HG03460 (cell line): ENCODE measurements around the gene PLCH1.
"Not testable (repeated sequence)": the region's sequence is repeated elsewhere in the genome, so short reads cannot be mapped to it uniquely, and the experiment has no call there.

Experiments used
- ATAC-seq: cut with Tn5 transposase; IDR thresholded peaks from one replicate; pipeline ENCODE4 v1.9.1; 2021; ENCODE audit not compliant: unreplicated experiment

The PLCH1 gene

GRCh38 chr3:155646669-155647068, 98.2 kb downstream of the PLCH1 start:
- no peak for ATAC-seq

- ATAC-seq: no peak
Measured at GRCh38 chr3:155646128-155646527, 98.7 kb downstream of the PLCH1 start.

- ATAC-seq: no peak
Measured at GRCh38 chr3:155643581-155644165, 101.2 kb downstream of the PLCH1 start.

GRCh38 chr3:155641956-155642355, 102.9 kb downstream of the PLCH1 start:
- ATAC-seq: no peak

- no peak for ATAC-seq
Measured at GRCh38 chr3:155640098-155640497, 104.8 kb downstream of the PLCH1 start.

- ATAC-seq: no peak
Measured at GRCh38 chr3:155639462-155640055, 105.3 kb downstream of the PLCH1 start.

GRCh38 chr3:155638461-155638860, 106.4 kb downstream of the PLCH1 start:
- not testable (repeated sequence) for ATAC-seq

GRCh38 chr3:155637567-155637966, 107.3 kb downstream of the PLCH1 start:
- no peak for ATAC-seq

GRCh38 chr3:155635056-155635455, 109.8 kb downstream of the PLCH1 start:
- ATAC-seq: no peak

- ATAC-seq: no peak
Measured at GRCh38 chr3:155634121-155634719, 110.7 kb downstream of the PLCH1 start.

GRCh38 chr3:155631323-155632019, 113.4 kb downstream of the PLCH1 start:
- ATAC-seq: no peak

- no peak for ATAC-seq
Measured at GRCh38 chr3:155629556-155629955, 115.3 kb downstream of the PLCH1 start.

- no peak for ATAC-seq
Measured at GRCh38 chr3:155629056-155629455, 115.8 kb downstream of the PLCH1 start.

- not testable (repeated sequence) for ATAC-seq
Measured at GRCh38 chr3:155622647-155623046, 122.2 kb downstream of the PLCH1 start.

- ATAC-seq: not testable (repeated sequence)
Measured at GRCh38 chr3:155620552-155620951, 124.3 kb downstream of the PLCH1 start.

- ATAC-seq: no peak
Measured at GRCh38 chr3:155619118-155619915, 125.6 kb downstream of the PLCH1 start.

- no peak for ATAC-seq
Measured at GRCh38 chr3:155618543-155618942, 126.3 kb downstream of the PLCH1 start.

GRCh38 chr3:155617346-155617925, 127.4 kb downstream of the PLCH1 start:
- no peak for ATAC-seq

GRCh38 chr3:155615141-155615540, 129.7 kb downstream of the PLCH1 start:
- not testable (repeated sequence) for ATAC-seq

- ATAC-seq: not testable (repeated sequence)
Measured at GRCh38 chr3:155614410-155614809, 130.5 kb downstream of the PLCH1 start.

- no peak for ATAC-seq
Measured at GRCh38 chr3:155611456-155611855, 133.4 kb downstream of the PLCH1 start.
